Stomach smooth muscle (tissue), 2 donors: ENCODE results near the gene PYGB.

ENCODE experiments used
- H3K27ac ChIP-seq: one replicate; pipeline ENCODE4 v1.7.0; 2013; ENCODE audit warnings: mild to moderate bottlenecking, low read length, inconsistent platforms
- H3K27me3 ChIP-seq, 2 donors: one replicate each; pipeline ENCODE4 v1.7.0; 2013; ENCODE audit warnings: low read length in 2 of 2; ENCODE audit not compliant: insufficient read depth in 2 of 2, control insufficient read depth in 1 of 2
- H3K36me3 ChIP-seq, 2 donors: one replicate each; pipeline ENCODE4 v1.7.0; 2013; ENCODE audit warnings: low read length in 2 of 2; ENCODE audit not compliant: control insufficient read depth in 2 of 2, insufficient read depth in 2 of 2
- H3K4me1 ChIP-seq: one replicate; pipeline ENCODE4 v1.7.0; 2013; ENCODE audit warnings: low read length; ENCODE audit not compliant: control insufficient read depth, insufficient read depth
- H3K4me3 ChIP-seq, 2 donors: one replicate each; pipeline ENCODE4 v1.7.0; 2013; ENCODE audit warnings: low read length in 2 of 2
- H3K9ac ChIP-seq, 2 donors: one replicate each; pipeline ENCODE4 v1.7.0; 2013; ENCODE audit warnings: low read length in 2 of 2, mild to moderate bottlenecking in 1 of 2
- H3K9me3 ChIP-seq, 2 donors: one replicate each; pipeline ENCODE4 v1.7.0; 2013; ENCODE audit warnings: low read length in 2 of 2; ENCODE audit not compliant: control insufficient read depth in 2 of 2
- donor health status: healthy.
- donor health status: Pancreatic carcinoma.

Gene PYGB

GRCh38 chr20:25338112-25339023, 90.5 kb downstream of the PYGB start:
- Histone ChIP-seq H3K27me3 (no peaks in the 10 kb centered on the region), H3K4me3 (no peak overlapping the region), H3K4me1 (no peaks in the 10 kb centered on the region), H3K36me3 (no peaks in the 10 kb centered on the region), H3K9ac (no peak overlapping the region), H3K9me3 (no peaks in the 10 kb centered on the region), H3K27ac (no peak overlapping the region)

GRCh38 chr20:25339608-25340007, 91.7 kb downstream of the PYGB start:
- H3K27ac ChIP-seq, result no peak overlapping the region
- no peak overlapping the region for H3K4me3 ChIP-seq
- no peak overlapping the region for H3K9ac ChIP-seq

GRCh38 chr20:25340380-25340779, 92.5 kb downstream of the PYGB start:
- Histone ChIP-seq H3K9me3 (no peaks in the 10 kb centered on the region), H3K27ac (no peak overlapping the region), H3K27me3 (no peaks in the 10 kb centered on the region), H3K4me3 (no peak overlapping the region), H3K9ac (no peak overlapping the region), H3K36me3 (no peaks in the 10 kb centered on the region), H3K4me1 (no peaks in the 10 kb centered on the region)

More at GRCh38 chr20:25339608-25340007, 91.7 kb downstream of the PYGB start:
- Histone ChIP-seq H3K27me3 (no peaks in the 10 kb centered on the region), H3K4me1 (no peaks in the 10 kb centered on the region), H3K36me3 (no peaks in the 10 kb centered on the region), H3K9me3 (no peaks in the 10 kb centered on the region)

GRCh38 chr20:25341716-25342680, 94.1 kb downstream of the PYGB start:
- no peaks in the 10 kb centered on the region for H3K36me3 ChIP-seq
- H3K27me3 ChIP-seq, result no peaks in the 10 kb centered on the region
- H3K9me3 ChIP-seq, result no peaks in the 10 kb centered on the region
- no peak overlapping the region for H3K9ac ChIP-seq
- H3K27ac ChIP-seq, result no peak overlapping the region
- H3K4me3 ChIP-seq, result no peak overlapping the region
- no peaks in the 10 kb centered on the region for H3K4me1 ChIP-seq

- Histone ChIP-seq H3K9ac (no peak overlapping the region), H3K4me1 (no peaks in the 10 kb centered on the region), H3K9me3 (no peaks in the 10 kb centered on the region), H3K27me3 (no peaks in the 10 kb centered on the region), H3K4me3 (no peak overlapping the region), H3K36me3 (no peaks in the 10 kb centered on the region), H3K27ac (no peak overlapping the region)
These were observed 96.7 kb downstream of the PYGB start for GRCh38 chr20:25344634-25345033.

- Histone ChIP-seq H3K36me3 (no peaks in the 10 kb centered on the region), H3K4me3 (no peak overlapping the region), H3K4me1 (no peaks in the 10 kb centered on the region), H3K27me3 (no peaks in the 10 kb centered on the region), H3K9me3 (no peaks in the 10 kb centered on the region), H3K27ac (no peak overlapping the region), H3K9ac (no peak overlapping the region)
These were observed 97.8 kb downstream of the PYGB start for GRCh38 chr20:25345721-25346120.

- Histone ChIP-seq H3K9me3 (no peaks in the 10 kb centered on the region), H3K9ac (no peak overlapping the region), H3K36me3 (no peaks in the 10 kb centered on the region), H3K4me3 (no peak overlapping the region), H3K4me1 (no peaks in the 10 kb centered on the region), H3K27me3 (no peaks in the 10 kb centered on the region), H3K27ac (no peak overlapping the region)
These were observed 98.5 kb downstream of the PYGB start for GRCh38 chr20:25346349-25346748.
